Measurements from ENCODE around the gene MEAK7. TPM values are rescaled to one million over a fixed set of nuclear protein-coding genes. Genes with fewer than 3 reads are reported as not detected.

The MEAK7 gene
- total and polyA plus RNA-seq, 2 of the 8 experiments (the other 6 are each of a cell fraction or from before 2014, with no cell fraction given) = 9.6 to 19.6 TPM

DNA sequence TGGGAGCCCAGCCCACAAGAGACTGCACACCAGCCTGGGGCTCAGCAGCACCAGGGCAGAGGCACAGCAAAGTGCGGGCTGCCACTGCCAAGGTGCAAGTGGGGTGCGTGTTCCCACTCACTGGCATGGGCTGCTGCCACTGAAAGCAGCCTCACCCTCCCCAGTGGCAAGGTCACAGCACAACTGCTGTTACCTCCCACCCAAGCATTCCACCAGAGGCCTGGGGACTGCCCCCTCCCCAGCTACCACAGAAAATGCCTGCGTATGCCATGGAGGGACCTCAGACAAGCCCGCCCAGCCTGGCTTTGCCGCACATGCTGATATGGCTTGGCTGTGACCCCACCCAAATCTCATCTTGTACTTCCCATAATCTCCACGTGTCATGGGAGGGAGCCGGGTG is 33.1 kb downstream of the MEAK7 start:
- POLR2A ChIA-PET (ENCODE audit: partially characterized antibody) = no interaction called here

More for the DNA sequence above, 33.1 kb downstream of the MEAK7 start:
- H2BK120ac ChIP-seq (replicated peaks; ENCODE audit: low read depth, low read length) = no peak overlapping the region
- no peaks in the 10 kb centered on the region for H3K4me1 ChIP-seq (replicated peaks in 1 of 4; ENCODE audit: control insufficient read depth in 3 of 4, insufficient read depth in 4 of 4, low read length in 3 of 4)
- no peaks in the 10 kb centered on the region for H4K20me1 ChIP-seq (replicated peaks in 1 of 2; ENCODE audit: control insufficient read depth in 1 of 2, insufficient read depth in 2 of 2, low read length in 2 of 2)
- H3K27ac ChIP-seq (ENCODE audit: low read depth, low read length) = no peak overlapping the region
- TF ChIP-seq CHD1 (IDR thresholded peaks at IDR 0.05; ENCODE audit: low read depth, low read length) (no peak), KDM1A (IDR thresholded peaks at IDR 0.05; ENCODE audit: borderline replicate concordance, low read length) (no peak), RFX5 (IDR thresholded peaks at IDR 0.05; ENCODE audit: borderline replicate concordance, low read depth, low read length) (no peak), SP1 (IDR thresholded peaks at IDR 0.05; ENCODE audit: low read depth, low read length) (no peak), SUZ12 (IDR thresholded peaks at IDR 0.05; ENCODE audit: low read length) (no peak)
- H2AK5ac ChIP-seq (ENCODE audit: low read depth, low read length) = no peak overlapping the region
- H4K91ac ChIP-seq (replicated peaks; ENCODE audit: insufficient read length, low read length) = no peak overlapping the region
- no peak overlapping the region for H3K9ac ChIP-seq (replicated peaks in 1 of 4; ENCODE audit: extremely low read depth in 1 of 4, low read depth in 3 of 4, low read length in 3 of 4)
- CTCF ChIA-PET (ENCODE audit: partially characterized antibody) = interaction anchor here (0.6 to 3.1 kb wide), 3 partner anchors 10 to 480 kb away, joined by 3 to 15 read pairs (median 4); no protein-coding TSS in a partner anchor
- H3K23me2 ChIP-seq (ENCODE audit: low read depth, low read length) = no peaks in the 10 kb centered on the region; the same call in 1 of the 2 replicates
- H3K27me3 ChIP-seq (replicated peaks in 1 of 4; ENCODE audit: control insufficient read depth in 3 of 4, extremely low read depth in 1 of 4, insufficient read depth in 3 of 4, low read length in 3 of 4) = no peaks in the 10 kb centered on the region
- no peak overlapping the region for H4K5ac ChIP-seq (ENCODE audit: insufficient read length, low read depth, low read length)
- no peak overlapping the region for H3K56ac ChIP-seq (replicated peaks; ENCODE audit: insufficient read length, low read depth, low read length)
- peaks cover 0 to 12% (median 3%) of the 10 kb centered on the region in 4 experiments; a peak in 2 of 8 replicates for H3K36me3 ChIP-seq (ENCODE audit: control insufficient read depth in 2 of 4, insufficient read depth in 4 of 4, low read length in 3 of 4)
- WGBS, 2 experiments (ENCODE audit: extremely low coverage in 1 of 2, insufficient coverage in 1 of 2, insufficient read length in 1 of 2, insufficient replicate concordance in 2 of 2, low coverage in 1 of 2, low lambda C conversion rate in 2 of 2, missing lambda C conversion rate in 1 of 2) = 93% methylated on average over 7 of the region's 7 CpGs; no CpG with 5 or more reads in 1 of the 2 experiments
- no peak overlapping the region for H3K18ac ChIP-seq (ENCODE audit: extremely low read depth, low read length)
- no peak overlapping the region for H3K4me2 ChIP-seq (ENCODE audit: insufficient read depth in 1 of 2, low read depth in 2 of 2, low read length in 2 of 2)
- H2BK5ac ChIP-seq (ENCODE audit: low read depth, low read length) = no peak overlapping the region
- peaks cover 16 to 18% of the 10 kb centered on the region in 2 experiments for H3K9me3 ChIP-seq (ENCODE audit: insufficient read depth in 2 of 2, low read depth in 1 of 2, low read length in 1 of 2)
- H2AFZ ChIP-seq (ENCODE audit: low read length) = no peak overlapping the region
- H2BK12ac ChIP-seq (ENCODE audit: low read depth, low read length) = no peak overlapping the region
- no peak overlapping the region for H3K14ac ChIP-seq (ENCODE audit: insufficient read length)
- H4K8ac ChIP-seq (ENCODE audit: extremely low read depth, insufficient read depth, low read length) = no peak overlapping the region
- no peak for FAIRE-seq
- no peak overlapping the region for H2BK15ac ChIP-seq (ENCODE audit: low read length)
- no peak overlapping the region for H2BK20ac ChIP-seq (ENCODE audit: low read length)
- no peak overlapping the region for H3K4ac ChIP-seq (replicated peaks; ENCODE audit: insufficient read length, low read depth, low read length)
- no peak overlapping the region for H3K4me3 ChIP-seq (ENCODE audit: extremely low read depth in 1 of 4, insufficient read depth in 2 of 4, low read depth in 3 of 4, low read length in 4 of 4)
- H3K23ac ChIP-seq (ENCODE audit: insufficient read length) = no peak overlapping the region
- H3K79me2 ChIP-seq (ENCODE audit: control insufficient read depth in 1 of 2, insufficient read depth in 2 of 2, low read length in 2 of 2) = no peaks in the 10 kb centered on the region
- no peak for DNase-seq (ENCODE audit: low read depth in 1 of 2, low spot score in 2 of 2)
- H3K79me1 ChIP-seq (ENCODE audit: low read depth, low read length) = no peaks in the 10 kb centered on the region; the same call in 1 of the 2 replicates
